Stimulated activated CD8-positive, alpha-beta memory T cell treated with anti-CD3 and anti-CD28 coated beads, Interleukin-12 subunit alpha, Interleukin-12 subunit beta, amount 100 ng/mL, for 1 hour (primary cell): ENCODE measurements around the gene PRDM2.
A peak's percentile ranks its signal among the peaks of the same experiment; 100 is the strongest.

Source experiments
- DNase-seq: peaks from one replicate; pipeline ENCODE4 v3.0.0-alpha.2; 2020; ENCODE audit warnings: low read depth

PRDM2 gene

DNA sequence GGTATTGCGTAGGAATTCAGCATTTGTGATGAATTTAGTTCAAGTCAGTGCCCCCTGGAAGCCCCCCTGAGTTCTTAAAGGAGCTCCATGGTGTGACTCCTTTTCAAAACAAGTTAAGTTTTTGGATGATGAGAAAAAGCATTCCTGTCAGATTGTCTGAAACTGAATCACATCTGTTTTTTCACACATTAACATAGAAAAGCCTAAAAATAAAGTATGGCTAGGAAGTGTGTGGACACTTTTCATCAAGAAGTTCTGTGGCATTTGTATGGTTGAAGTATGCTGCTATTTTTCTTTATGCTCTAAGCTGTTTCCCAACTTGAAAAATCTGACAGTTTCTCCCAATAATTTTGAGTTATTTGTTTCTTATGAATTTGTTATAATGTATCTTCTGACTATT is 33.7 kb downstream of the PRDM2 start:
- DNase-seq, result no peak

DNA sequence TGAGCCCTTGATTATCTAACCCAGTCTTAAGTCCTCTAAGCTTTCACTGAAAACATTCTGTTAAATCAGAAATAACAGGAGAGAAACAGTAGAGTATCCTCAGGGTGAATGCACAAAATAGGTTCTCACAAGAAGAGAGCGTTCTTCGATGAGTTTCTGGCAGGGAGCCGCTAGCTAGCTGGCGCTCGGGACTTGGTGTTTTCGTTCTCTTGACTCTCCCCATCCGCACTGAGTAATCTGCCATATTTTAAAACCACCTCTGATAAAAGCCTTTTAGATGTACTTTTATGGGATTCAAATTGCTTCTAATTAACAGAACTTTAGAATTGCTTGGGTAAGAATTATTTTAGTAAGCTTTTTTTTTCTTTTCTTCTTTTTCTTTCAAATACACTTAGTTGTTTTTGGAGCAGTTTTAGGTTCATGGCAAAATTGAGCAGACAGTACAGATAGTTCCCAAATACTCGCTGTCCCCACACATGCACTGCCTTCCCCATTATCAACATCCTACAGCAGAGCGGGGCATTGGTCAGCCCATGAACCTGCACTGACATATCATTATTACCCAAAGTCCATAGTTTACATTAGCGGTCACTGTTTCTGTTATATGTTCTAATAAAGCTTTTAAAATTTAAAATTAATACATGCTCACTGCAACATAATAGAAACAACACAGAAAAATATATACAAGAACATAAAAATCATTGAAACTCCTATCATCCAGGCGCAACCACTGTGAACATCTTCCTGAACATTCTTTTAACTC is 35.4 kb downstream of the PRDM2 start:
- no peak for DNase-seq

- DNase-seq, result no peak
Observed at GRCh38 chr1:13737398-13737797, 37.4 kb downstream of the PRDM2 start.

DNA sequence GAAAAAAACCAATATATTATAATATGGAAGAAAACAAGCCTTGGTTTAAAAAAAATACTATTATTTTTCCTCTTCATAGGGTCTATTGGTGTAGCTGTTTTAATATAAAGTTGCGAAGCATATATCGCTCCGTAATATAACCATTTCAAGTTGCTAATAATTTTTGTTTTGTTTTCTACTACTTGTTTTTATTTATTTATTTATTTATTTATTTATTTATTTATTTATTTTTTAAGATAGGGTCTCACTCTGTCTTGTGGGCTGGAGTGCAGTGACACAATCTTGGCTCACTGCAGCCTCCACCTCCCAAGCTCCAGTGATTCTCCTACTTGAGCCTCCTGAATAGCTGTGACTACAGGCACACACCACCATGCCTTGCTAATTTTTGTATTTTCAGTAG is 46.4 kb downstream of the PRDM2 start:
- no peak for DNase-seq

- DNase-seq, result peak; percentile 93
Observed at GRCh38 chr1:13748610-13749505, 48.9 kb downstream of the PRDM2 start.

GRCh38 chr1:13749543-13750341 is 49.8 kb downstream of the PRDM2 start:
- DNase-seq, result peak; percentile 19

- no peak for DNase-seq
Observed at GRCh38 chr1:13751458-13751871, 51.5 kb downstream of the PRDM2 start.

GRCh38 chr1:13751985-13752384 is 52.0 kb downstream of the PRDM2 start:
- DNase-seq, result no peak

DNA sequence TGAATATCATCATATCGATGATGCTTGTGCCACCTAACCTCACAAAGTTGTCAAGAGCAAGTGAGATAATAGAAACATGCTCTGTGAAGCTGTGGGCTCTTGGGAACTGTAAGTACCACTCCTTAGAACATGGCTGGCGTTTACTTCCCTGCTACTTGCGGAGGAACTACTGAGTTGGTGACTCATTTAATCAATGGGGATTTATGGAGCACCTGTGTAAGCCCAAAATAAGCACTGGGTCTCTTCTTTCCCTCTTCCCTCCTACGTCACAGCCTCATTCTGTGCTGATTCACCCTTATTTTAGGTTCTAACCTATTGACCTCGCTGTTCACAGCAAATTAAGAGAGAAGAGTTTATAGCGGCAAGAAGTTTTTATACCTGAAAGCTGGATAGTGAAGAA is 52.9 kb downstream of the PRDM2 start:
- DNase-seq, result no peak

DNA sequence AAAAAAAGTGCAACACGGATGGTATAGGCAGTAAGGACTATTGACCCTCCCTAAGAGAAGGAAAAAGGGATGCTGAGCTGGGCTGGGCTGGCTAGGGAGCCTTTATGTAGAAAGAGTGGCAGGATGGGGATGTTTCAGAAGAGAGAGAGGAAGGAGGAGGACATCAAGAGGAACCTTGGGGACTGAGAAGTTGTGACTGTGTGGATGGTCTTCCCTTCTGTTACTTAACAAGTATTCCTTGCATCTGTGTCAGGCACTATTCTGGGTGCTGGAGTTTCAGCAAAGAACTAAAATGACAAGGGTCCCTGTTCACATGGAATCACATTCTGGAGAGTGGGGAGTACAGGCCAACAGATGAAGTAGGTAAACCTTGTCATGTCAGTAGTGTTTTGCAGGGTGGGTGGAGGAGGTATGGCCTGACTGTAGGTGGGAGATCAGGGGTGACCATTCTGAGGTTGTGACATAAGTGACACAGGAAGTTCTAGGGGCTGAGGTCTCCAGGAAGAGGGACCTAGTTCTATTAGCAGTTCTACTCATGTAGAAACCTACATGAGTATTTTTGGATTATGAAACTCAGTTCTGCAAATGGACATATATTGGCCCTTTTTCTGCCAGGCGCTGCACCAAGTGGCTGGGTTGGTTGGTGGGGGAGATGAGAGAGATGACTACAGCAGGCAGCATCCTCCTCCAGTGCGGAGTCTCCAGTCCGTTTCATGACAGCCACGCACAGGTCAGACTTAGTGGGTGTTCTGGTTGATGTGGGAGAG is 53.8 kb downstream of the PRDM2 start:
- no peak for DNase-seq

DNA sequence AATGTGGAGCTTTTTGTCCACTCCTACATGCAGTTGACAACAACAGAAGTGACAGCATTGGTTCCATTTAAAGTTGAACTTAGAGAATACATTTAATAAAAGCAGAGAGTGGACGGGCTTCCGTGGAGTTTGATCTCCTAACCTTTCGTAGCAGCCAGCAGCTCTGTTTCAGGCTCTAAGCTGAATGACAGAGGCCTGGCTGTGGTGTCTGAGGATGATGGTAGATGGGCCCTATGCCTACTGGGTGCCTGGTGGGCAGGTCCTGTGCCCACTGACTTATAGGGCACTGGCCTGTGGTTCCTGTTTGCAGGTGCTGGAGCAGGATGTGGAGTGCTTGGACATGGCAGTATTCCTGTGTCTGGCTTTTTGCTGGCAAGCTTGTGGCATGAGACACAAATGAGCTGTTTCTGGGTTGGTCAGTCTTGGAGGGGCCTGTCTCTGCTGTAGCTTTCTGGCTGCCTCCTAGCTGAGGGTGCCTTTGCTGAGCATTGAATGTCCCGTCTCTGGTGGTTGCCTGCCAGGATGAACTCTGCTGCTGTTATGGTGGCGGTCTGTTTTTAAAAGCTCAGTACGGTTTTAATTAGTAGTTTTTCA is 54.6 kb downstream of the PRDM2 start:
- DNase-seq, result no peak

GRCh38 chr1:13756557-13757315 is 56.7 kb downstream of the PRDM2 start:
- DNase-seq, result no peak

GRCh38 chr1:13757693-13758092 is 57.7 kb downstream of the PRDM2 start:
- no peak for DNase-seq

DNA sequence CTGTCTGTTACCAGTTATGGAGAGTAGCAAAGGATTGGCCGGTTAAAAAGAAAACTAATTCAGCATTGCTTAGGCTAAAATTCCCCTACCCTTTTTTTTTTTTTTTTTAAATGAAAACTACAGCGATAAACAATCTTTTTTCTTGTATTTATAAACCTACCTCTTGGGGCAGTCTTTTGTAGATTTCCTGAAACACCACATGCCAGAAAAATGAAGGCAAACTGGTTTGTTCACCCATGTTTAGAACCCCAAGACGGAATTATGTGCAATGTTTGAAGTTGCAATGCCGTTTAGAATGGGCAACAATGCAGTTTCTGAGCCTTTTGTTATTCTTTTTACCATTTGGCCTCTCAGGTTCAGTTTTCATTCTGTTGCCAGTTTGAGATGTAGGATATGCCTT is 59.1 kb downstream of the PRDM2 start:
- no peak for DNase-seq

DNA sequence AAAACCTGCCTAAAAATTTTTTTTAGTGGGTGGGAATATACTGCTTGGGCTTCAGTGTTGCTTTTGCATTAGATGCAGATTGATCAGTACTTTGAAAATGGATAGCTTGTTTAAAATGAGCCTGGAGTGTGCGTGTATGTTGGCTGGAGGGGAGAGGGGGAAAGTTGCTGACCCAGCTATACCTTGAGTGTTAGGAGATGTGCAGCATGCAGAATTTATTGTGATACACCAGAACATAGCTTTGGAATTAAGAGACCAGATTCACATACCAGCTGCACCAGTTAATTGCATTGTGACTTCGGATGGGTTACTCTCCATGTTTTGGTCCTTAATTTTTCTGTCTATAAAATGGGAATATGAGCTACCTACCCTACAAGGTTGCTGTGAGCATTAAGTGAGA is 60.4 kb downstream of the PRDM2 start:
- DNase-seq, result no peak

- no peak for DNase-seq
Observed at GRCh38 chr1:13760921-13761320, 60.9 kb downstream of the PRDM2 start.

GRCh38 chr1:13761883-13762282 is 61.9 kb downstream of the PRDM2 start:
- no peak for DNase-seq

DNA sequence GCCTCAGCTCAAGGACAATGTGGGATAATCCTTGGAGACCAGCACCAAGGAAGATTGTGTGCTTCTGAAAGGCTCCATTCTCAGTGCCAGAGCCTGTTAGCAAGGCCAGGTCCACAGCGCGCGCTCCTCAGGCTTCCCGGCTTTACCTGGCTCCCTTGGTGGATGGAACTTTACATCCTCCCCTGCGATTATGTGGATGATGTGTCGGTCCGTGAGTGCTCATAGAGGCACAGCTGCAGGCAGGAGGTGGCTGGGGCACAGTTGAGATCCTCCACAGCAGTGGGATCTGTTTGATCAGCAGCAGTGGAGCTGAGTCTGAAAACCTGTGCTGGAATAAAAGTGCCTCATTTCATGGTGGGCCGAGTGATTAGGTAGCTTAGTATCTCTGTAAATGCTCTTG is 62.7 kb downstream of the PRDM2 start:
- DNase-seq, result no peak

DNA sequence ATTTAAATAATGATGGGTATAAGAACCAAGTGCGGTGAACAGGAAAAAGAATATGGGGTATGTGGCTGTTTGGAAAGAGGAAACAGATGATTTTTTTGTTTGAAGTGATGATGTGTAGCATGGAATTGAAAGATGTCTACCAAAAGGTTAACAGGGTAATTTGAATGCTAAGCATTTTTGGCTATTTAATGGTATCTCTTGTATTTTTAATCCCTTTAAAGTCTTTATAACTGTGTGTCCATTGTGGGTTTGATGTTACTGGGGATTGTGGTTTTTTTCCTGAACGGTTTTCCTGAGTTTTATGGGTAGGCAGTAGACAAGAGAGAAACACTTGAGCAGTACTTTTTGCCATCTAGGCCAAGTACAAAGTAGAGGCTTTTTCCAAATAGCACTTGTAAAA is 63.2 kb downstream of the PRDM2 start:
- DNase-seq, result no peak

- DNase-seq, result no peak
Observed at GRCh38 chr1:13763991-13764390, 64.0 kb downstream of the PRDM2 start.
